ACC112 (cell line): Measurements from ENCODE around the gene PPP1CB.
"Not testable (repeated sequence)": the region's sequence is repeated elsewhere in the genome, so short reads cannot be mapped to it uniquely, and the experiment has no call there.

Experiments used
- H2AFZ ChIP-seq: fragments of 200-600 bp; sonication (generic); one replicate; pipeline ENCODE4 v1.6.0; 2017; ENCODE audit warnings: antibody characterized with exemption, low read length; ENCODE audit not compliant: unreplicated experiment
- H3K27ac ChIP-seq: fragments of 200-600 bp; sonication (generic); 2 replicates; pipeline ENCODE4 v1.5.1; 2014; ENCODE audit warnings: low read depth, mild to moderate bottlenecking, antibody characterized with exemption, low read length, moderate library complexity
- H3K27me3 ChIP-seq: fragments of 200-600 bp; sonication (generic); 2 replicates; pipeline ENCODE4 v1.6.1; 2014; ENCODE audit warnings: mild to moderate bottlenecking, antibody characterized with exemption, low read length, moderate library complexity, mixed read lengths; ENCODE audit not compliant: insufficient read depth
- H3K36me3 ChIP-seq: fragments of 200-600 bp; sonication (generic); 2 replicates; pipeline ENCODE4 v1.6.1; 2016; ENCODE audit warnings: mild to moderate bottlenecking, antibody characterized with exemption, low read length, moderate library complexity, mixed read lengths; ENCODE audit not compliant: insufficient read depth
- H3K4me1 ChIP-seq: fragments of 200-600 bp; sonication (generic); one replicate; pipeline ENCODE4 v1.6.1; 2016; ENCODE audit warnings: low read length, mixed read lengths; ENCODE audit not compliant: insufficient read depth, unreplicated experiment, control insufficient read depth
- H3K4me3 ChIP-seq: fragments of 200-600 bp; sonication (generic); 2 replicates; pipeline ENCODE4 v1.5.1; 2014; ENCODE audit warnings: mild to moderate bottlenecking, low read depth, low read length
- H3K79me2 ChIP-seq: fragments of 200-600 bp; sonication (generic); one replicate; pipeline ENCODE4 v1.6.0; 2016; ENCODE audit warnings: low read length; ENCODE audit not compliant: control insufficient read depth, unreplicated experiment, insufficient read depth

The PPP1CB gene

DNA sequence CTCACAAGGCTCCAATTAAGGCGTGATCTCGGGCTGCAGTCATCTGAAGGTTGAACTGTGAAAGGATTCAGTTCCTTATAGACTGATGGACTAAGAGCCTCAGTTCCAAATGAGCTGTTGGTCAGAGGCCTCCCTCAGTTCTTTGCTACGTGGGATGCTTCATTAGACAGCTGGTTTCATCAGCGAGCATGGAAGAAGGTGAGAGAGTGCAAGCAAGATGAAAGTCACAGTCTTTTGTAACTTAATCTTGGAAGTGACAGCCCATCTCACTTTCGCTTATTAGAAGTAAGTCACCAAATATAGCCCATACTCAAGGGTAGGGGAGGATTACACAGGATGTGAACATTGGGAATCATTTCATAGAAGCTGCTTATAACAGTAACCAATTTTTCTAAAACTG lies 26.8 kb downstream of the PPP1CB start:
- no peak overlapping the region for H3K27ac ChIP-seq
- H3K4me3 ChIP-seq, result no peak overlapping the region
- H3K79me2 ChIP-seq, result peaks cover 55% of the 10 kb centered on the region
- H3K27me3 ChIP-seq, result no peaks in the 10 kb centered on the region
- H2AFZ ChIP-seq, result no peak overlapping the region
- H3K4me1 ChIP-seq, result no peaks in the 10 kb centered on the region
- peaks cover 51% of the 10 kb centered on the region for H3K36me3 ChIP-seq

DNA sequence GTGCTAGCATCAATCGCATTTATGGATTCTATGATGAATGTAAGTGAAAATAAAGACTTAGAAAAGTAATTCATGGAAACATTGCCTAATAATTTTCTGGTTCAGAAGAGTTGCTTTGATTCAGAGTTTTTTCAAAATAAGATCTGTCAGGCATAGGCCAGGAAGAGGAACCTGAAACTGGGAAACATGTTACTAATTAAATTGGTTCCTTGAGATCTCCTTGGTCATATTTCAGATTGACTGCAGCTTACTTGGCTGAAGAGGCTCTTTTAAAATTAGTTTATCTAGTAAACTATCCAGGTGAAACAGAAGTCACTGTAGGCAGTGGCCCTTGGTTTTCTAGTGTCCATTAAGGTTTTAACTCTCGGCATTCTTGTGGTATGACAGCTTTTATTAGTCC lies 27.4 kb downstream of the PPP1CB start:
- Histone ChIP-seq H3K4me1 (no peaks in the 10 kb centered on the region), H3K27ac (no peak overlapping the region), H3K27me3 (no peaks in the 10 kb centered on the region), H3K4me3 (no peak overlapping the region), H3K36me3 (peaks cover 55% of the 10 kb centered on the region), H2AFZ (no peak overlapping the region), H3K79me2 (peaks cover 49% of the 10 kb centered on the region)

DNA sequence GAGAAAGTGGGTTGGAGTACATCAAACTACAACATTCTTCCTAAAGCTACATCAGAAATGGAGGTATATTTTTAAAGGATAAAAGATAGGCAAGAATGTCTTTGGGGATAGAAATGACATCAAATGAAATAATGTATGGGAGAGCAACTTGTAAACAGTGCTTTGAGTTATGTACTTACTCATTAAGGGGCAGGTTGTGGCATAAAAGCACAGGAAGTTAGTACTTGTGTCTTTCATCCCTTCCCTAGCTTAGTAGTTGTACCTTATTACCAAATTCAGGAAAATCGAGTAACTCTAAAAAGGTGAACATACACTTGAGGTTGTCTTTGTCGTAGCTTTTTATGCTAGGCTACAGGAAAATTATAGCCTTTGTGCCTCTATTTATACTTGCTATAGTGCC lies 28.9 kb downstream of the PPP1CB start:
- H3K27ac ChIP-seq, result no peak overlapping the region
- no peaks in the 10 kb centered on the region for H3K4me1 ChIP-seq
- H3K79me2 ChIP-seq, result peaks cover 35% of the 10 kb centered on the region
- peaks cover 55% of the 10 kb centered on the region for H3K36me3 ChIP-seq
- H3K4me3 ChIP-seq, result no peak overlapping the region
- no peaks in the 10 kb centered on the region for H3K27me3 ChIP-seq
- no peak overlapping the region for H2AFZ ChIP-seq

DNA sequence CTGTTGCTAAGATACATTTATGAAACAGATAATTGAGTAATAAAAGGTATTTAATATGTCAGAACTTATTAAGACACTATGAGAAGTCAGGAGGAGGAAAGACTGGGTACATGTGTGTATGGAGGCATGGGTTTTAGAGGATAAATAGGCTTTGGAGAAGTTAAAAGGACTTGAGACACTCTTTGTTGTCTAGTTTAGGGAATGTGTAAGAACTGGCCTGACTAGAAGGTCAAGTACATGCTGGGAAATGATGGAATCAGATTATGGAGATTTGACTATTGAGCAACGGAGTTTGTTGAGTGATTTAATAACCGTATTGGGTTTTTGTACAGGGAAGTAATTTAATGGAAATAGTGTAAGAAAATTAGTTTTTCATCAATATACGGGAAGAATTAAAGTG lies 30.8 kb downstream of the PPP1CB start:
- Histone ChIP-seq H3K4me3 (no peak overlapping the region), H2AFZ (no peak overlapping the region), H3K4me1 (no peaks in the 10 kb centered on the region), H3K27ac (no peak overlapping the region), H3K36me3 (peaks cover 56% of the 10 kb centered on the region), H3K79me2 (peaks cover 19% of the 10 kb centered on the region), H3K27me3 (no peaks in the 10 kb centered on the region)

DNA sequence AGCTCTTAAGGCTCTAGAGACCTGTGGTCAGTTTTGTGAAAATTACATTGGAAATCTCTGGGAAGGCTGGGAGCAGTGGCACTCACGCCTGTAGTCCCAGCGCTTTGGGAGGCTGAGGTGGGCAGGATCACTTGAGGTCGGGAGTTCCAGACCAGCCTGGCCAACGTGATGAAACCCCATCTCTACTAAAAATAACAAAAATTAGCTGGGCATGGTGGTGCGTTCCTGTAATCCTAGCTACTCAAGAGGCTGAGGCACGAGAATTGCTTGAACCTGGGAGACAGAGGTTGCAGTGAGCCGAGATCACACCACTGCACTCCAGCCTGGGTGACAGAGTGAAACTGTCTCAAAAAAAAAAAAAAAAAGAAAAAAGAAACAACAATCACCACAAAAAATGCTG lies 32.9 kb downstream of the PPP1CB start:
- H3K4me3 ChIP-seq, H3K4me1 ChIP-seq, H3K27ac ChIP-seq, H2AFZ ChIP-seq, H3K27me3 ChIP-seq: not testable (repeated sequence)
- Histone ChIP-seq H3K79me2 (peaks cover 16% of the 10 kb centered on the region), H3K36me3 (peaks cover 56% of the 10 kb centered on the region)

DNA sequence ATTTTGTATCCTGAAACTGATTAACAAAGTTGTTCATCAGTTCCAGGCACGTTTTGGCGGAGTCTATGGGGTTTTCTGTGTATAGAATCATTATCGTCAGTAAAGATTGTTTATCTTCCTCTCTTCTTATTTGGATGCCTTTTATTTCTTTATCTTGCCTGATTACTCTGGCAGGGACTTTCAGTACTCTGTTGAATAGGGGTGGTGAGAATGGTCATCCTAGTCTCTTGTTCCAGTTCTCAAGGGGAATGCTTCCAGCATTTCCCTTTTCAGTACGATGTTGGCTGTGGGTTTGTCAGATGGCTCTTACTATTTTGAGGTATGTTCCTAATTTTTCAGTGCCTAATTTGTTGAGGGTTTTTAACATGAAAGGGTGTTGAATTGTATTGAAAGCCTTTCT lies 45.0 kb downstream of the PPP1CB start:
- Histone ChIP-seq H2AFZ (no peak overlapping the region), H3K4me3 (no peak overlapping the region), H3K27me3 (no peaks in the 10 kb centered on the region), H3K79me2 (peaks cover 38% of the 10 kb centered on the region), H3K27ac (no peak overlapping the region), H3K36me3 (peaks cover 63% of the 10 kb centered on the region), H3K4me1 (peaks cover 3% of the 10 kb centered on the region)

DNA sequence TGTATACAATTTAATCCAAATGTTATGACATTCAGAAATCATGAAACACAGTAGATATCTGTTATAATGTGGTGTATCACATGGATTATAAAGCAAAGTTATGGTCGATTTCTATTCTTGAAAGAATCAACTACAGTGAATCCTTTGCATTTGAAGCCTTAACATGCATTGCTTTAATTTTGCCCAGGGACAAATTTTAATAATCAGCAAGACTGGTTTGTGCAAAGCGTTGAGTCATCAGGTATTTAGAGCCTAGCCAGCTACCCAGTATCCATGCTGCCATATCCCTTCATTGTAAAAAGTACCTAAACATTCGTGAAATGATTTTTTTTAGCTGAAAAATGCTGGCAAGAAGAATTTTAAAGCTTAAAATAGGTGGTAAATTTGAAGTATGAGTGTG lies 50.1 kb downstream of the PPP1CB start:
- peaks cover 16% of the 10 kb centered on the region for H3K79me2 ChIP-seq
- no peaks in the 10 kb centered on the region for H3K27me3 ChIP-seq
- no peak overlapping the region for H2AFZ ChIP-seq
- H3K36me3 ChIP-seq, result peaks cover 29% of the 10 kb centered on the region
- H3K27ac ChIP-seq, result no peak overlapping the region
- H3K4me3 ChIP-seq, result no peak overlapping the region
- H3K4me1 ChIP-seq, result peaks cover 9% of the 10 kb centered on the region

DNA sequence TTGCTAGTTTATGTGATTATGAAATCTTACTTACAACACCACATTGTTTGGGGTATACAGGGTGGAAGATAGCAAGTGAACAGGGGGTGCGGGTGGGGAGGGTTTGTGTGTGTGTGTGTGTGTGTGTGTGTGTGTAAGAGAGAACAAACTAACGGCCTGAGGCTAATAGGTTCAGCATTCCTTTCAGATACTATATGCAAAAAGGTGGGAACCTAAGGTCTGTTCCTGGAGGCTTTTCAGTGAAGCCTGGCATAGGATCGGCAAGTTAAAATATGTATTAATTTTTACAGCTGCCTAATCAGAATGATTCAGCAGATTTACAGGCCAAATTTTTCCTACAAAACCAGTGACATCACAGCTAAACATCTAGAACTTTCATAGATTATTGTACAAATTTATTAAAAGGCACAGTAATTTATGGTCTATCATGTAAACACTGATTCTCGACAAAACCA lies 51.4 kb downstream of the PPP1CB start:
- Histone ChIP-seq H3K36me3 (peaks cover 23% of the 10 kb centered on the region), H3K27ac (peak overlapping the region; percentile 44), H3K79me2 (peaks cover 7% of the 10 kb centered on the region), H3K27me3 (no peaks in the 10 kb centered on the region), H2AFZ (no peak overlapping the region), H3K4me1 (peaks cover 9% of the 10 kb centered on the region), H3K4me3 (no peak overlapping the region)

DNA sequence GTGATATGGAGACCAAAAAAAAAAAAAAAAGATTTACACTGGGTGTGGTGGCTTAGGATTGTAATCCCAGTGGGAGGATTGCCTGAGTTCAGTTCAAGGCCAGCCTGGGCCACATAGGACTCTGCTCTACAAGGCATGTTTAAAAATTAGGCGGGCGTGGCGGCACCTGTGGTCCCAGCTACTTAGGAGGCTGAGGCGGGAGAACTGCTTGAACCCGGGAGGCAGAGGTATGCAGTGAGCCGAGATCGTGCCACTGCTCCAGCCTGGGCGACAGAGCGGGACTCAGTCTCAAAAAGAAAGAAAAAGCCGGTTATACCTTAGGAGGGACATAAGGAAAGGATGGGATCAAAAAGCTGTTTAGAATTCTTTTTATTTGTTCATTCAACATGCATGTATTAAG lies 58.3 kb downstream of the PPP1CB start:
- no peaks in the 10 kb centered on the region for H3K79me2 ChIP-seq
- no peaks in the 10 kb centered on the region for H3K36me3 ChIP-seq
- peak overlapping the region; percentile 71 for H3K27ac ChIP-seq
- no peaks in the 10 kb centered on the region for H3K27me3 ChIP-seq
- peak overlapping the region; percentile 84 for H3K4me3 ChIP-seq
- no peak overlapping the region for H2AFZ ChIP-seq
- H3K4me1 ChIP-seq, result peaks cover 9% of the 10 kb centered on the region

DNA sequence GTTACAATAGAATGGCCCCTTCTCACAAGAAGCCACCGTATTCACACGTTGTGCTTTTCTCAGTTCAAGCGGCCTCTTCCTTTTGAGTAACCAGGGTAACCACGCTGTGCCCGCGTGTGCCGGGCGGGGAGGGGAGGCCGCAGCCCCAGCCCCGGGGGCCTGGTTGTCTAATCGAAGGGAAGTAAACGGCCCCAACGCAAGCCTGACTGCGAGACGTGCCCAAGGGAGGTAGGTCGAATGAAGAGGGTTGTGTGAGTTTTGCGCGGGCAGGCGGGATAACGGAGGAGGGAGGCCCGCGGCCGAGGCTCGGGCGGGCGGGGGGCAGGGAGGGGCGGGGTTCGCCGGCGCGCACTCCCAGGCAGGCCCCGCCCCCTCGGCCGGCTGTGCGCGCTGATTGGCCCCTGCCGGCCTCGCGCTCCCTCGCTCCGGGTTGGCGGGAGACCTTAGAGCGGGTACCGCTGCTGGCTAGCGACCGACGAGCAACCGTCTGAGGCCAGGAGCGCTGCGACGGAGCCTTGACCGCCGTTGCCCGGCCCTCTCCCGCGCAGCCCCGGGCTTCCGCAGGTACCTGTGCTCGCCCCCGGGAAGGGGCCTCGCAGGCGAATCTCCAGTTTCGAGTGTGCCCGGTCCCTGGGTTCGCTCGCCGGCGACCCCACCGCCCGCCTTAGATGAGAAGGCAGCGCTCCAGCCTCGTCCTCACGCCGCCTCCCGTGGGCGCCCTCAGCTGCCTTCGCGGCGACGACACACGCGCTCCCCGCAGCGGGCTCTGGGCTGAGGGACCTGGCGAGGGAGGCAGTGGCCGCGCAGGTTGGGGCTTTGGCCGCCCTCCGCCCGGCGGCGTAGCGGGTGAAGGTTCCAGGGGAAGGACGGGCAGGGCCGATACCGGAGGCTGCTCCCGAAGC lies 59.0 kb downstream of the PPP1CB start, which contains the start of gene SPDYA:
Gene SPDYA, plus strand, starts transcription at position 451 of the 902 bp plus-strand sequence. CDS start 5,181 bp downstream, outside the sequence.
- H3K36me3 ChIP-seq, result no peaks in the 10 kb centered on the region
- peaks cover 9% of the 10 kb centered on the region for H3K4me1 ChIP-seq
- peak within 1 kb of the TSS; percentile 84 for H3K4me3 ChIP-seq
- H2AFZ ChIP-seq, result peak within 1 kb of the TSS; percentile 95
- H3K79me2 ChIP-seq, result no peaks in the 10 kb centered on the region
- no peaks in the 10 kb centered on the region for H3K27me3 ChIP-seq
- H3K27ac ChIP-seq, result peak within 1 kb of the TSS; percentile 71

- Histone ChIP-seq H3K27ac (no peak overlapping the region), H2AFZ (no peak overlapping the region), H3K4me1 (no peaks in the 10 kb centered on the region), H3K4me3 (no peak overlapping the region), H3K27me3 (no peaks in the 10 kb centered on the region), H3K36me3 (no peaks in the 10 kb centered on the region), H3K79me2 (no peaks in the 10 kb centered on the region)
These were observed 66.4 kb downstream of the PPP1CB start for GRCh38 chr2:28818053-28818452.
